HepG2 (cell line): ENCODE results near the gene SPRYD3. TPM values are rescaled to one million over a fixed set of nuclear protein-coding genes. Genes with fewer than 3 reads are reported as not detected.

ENCODE experiments used
- BCL6 ChIP-seq: IDR thresholded peaks from 2 replicates; pipeline ENCODE4 v1.6.1; 2016; ENCODE audit warnings: missing genetic modification reagents, missing compliant biosample characterization
- GATAD2A ChIP-seq: IDR thresholded peaks from 2 replicates; pipeline ENCODE4 v1.6.1; 2016
- KLF12 ChIP-seq: sonication (generic); formaldehyde crosslinking; IDR thresholded peaks from 2 replicates; pipeline ENCODE4 v1.4.0; 2020; ENCODE audit warnings: missing genetic modification reagents, borderline replicate concordance
- PITX1 ChIP-seq: sonication (generic); formaldehyde crosslinking; IDR thresholded peaks from 2 replicates; pipeline ENCODE4 v1.5.1; 2020; ENCODE audit warnings: mild to moderate bottlenecking, missing genetic modification reagents
- RARA ChIP-seq: IDR thresholded peaks from 2 replicates; pipeline ENCODE4 v1.6.1; 2016; ENCODE audit warnings: missing genetic modification reagents, missing compliant biosample characterization
- SRF ChIP-seq: IDR thresholded peaks from 2 replicates; pipeline ENCODE4 v1.6.1; 2011; ENCODE audit warnings: mild to moderate bottlenecking, low read depth, low read length, moderate library complexity
- ZFY ChIP-seq: sonication (generic); formaldehyde crosslinking; IDR thresholded peaks from 2 replicates; pipeline ENCODE4 v1.4.0; 2020; ENCODE audit warnings: missing genetic modification reagents
- ZFYVE20 ChIP-seq: sonication (generic); formaldehyde crosslinking; IDR thresholded peaks from 2 replicates; pipeline ENCODE4 v1.8.0; 2023; ENCODE audit warnings: low read depth, mild to moderate bottlenecking, moderate library complexity, missing genetic modification reagents, borderline replicate concordance
- ZKSCAN1 ChIP-seq: fragments of 150-350 bp; IDR thresholded peaks from 2 replicates; pipeline ENCODE4 v1.6.1; 2014; ENCODE audit warnings: low read length
- ZNF138 ChIP-seq: sonication (generic); formaldehyde crosslinking; IDR thresholded peaks from 2 replicates; pipeline ENCODE4 v1.5.0; 2020; ENCODE audit warnings: mild to moderate bottlenecking, low read depth, missing genetic modification reagents
- ZNF446 ChIP-seq: sonication (generic); formaldehyde crosslinking; IDR thresholded peaks from 2 replicates; pipeline ENCODE4 v1.5.0; 2020; ENCODE audit warnings: mild to moderate bottlenecking, missing genetic modification reagents
- ZNF547 ChIP-seq: sonication (generic); formaldehyde crosslinking; IDR thresholded peaks from 2 replicates; pipeline ENCODE4 v1.5.1; 2020; ENCODE audit warnings: mild to moderate bottlenecking, missing genetic modification reagents
- ZNF619 ChIP-seq: sonication (generic); formaldehyde crosslinking; IDR thresholded peaks from 2 replicates; pipeline ENCODE4 v1.4.0; 2020; ENCODE audit warnings: mild to moderate bottlenecking, missing genetic modification reagents
- ZNF674 ChIP-seq: sonication (generic); formaldehyde crosslinking; IDR thresholded peaks from 2 replicates; pipeline ENCODE4 v1.5.0; 2020; ENCODE audit warnings: low read depth, mild to moderate bottlenecking, missing genetic modification reagents
- ZNF761 ChIP-seq: sonication (generic); formaldehyde crosslinking; conservative IDR thresholded peaks from 2 replicates; pipeline ENCODE4 v1.4.0; 2020; ENCODE audit warnings: mild to moderate bottlenecking, missing genetic modification reagents
- ZNF780A ChIP-seq: sonication (generic); formaldehyde crosslinking; IDR thresholded peaks from 2 replicates; pipeline ENCODE4 v1.8.0; 2022; ENCODE audit warnings: mild to moderate bottlenecking, missing genetic modification reagents, moderate library complexity
- ZNF841 ChIP-seq: sonication (generic); formaldehyde crosslinking; IDR thresholded peaks from 2 replicates; pipeline ENCODE4 v1.8.1; 2023; ENCODE audit warnings: missing genetic modification reagents, borderline replicate concordance
- ZNF878 ChIP-seq: sonication (generic); formaldehyde crosslinking; IDR thresholded peaks from 2 replicates; pipeline ENCODE4 v1.8.1; 2023; ENCODE audit warnings: mild to moderate bottlenecking, missing genetic modification reagents, moderate library complexity
- polyA plus RNA-seq, 8 experiments: library from polyadenylated mRNA; depleted of rRNA in 3 of 8; stranded (reverse) in 7 of 8; unstranded in 1 of 8; fragments of >200 nt; fragmentation: Illumina TruSeq in 4 of 8; extraction: Trizol in 4 of 8; gene quantifications; 2 replicates each; pipeline versions ENCODE4 v1.2.1 to v1.2.3, GENCODE V29; 2011 to 2016; ENCODE audit warnings: low read depth in 4 of 8, missing spikeins in 1 of 8, mixed read lengths in 1 of 8; ENCODE audit not compliant: insufficient read depth in 1 of 8
- total RNA-seq, 5 experiments: library from RNA; depleted of rRNA; stranded (reverse); fragments of >200 nt; fragmentation: Illumina TruSeq; extraction: Trizol; gene quantifications; 2 replicates each; pipeline ENCODE4 v1.2.3, GENCODE V29; 2016; ENCODE audit warnings: low read depth in 1 of 5
- TF ChIP-seq, protein P1 (sequence below): sonication (generic); formaldehyde crosslinking; conservative IDR thresholded peaks from 2 replicates; pipeline ENCODE4 v1.4.0; 2020; ENCODE audit warnings: missing genetic modification reagents
- TF ChIP-seq, protein P2 (sequence below): sonication (generic); formaldehyde crosslinking; IDR thresholded peaks from 2 replicates; pipeline ENCODE4 v1.4.0; 2020; ENCODE audit warnings: mild to moderate bottlenecking, missing genetic modification reagents
- TF ChIP-seq, protein P3 (sequence below): sonication (generic); formaldehyde crosslinking; IDR thresholded peaks from 2 replicates; pipeline ENCODE4 v1.4.0; 2020; ENCODE audit warnings: missing genetic modification reagents
- TF ChIP-seq, protein P4 (sequence below): sonication (generic); formaldehyde crosslinking; IDR thresholded peaks from 2 replicates; pipeline ENCODE4 v1.5.1; 2020; ENCODE audit warnings: mild to moderate bottlenecking, missing genetic modification reagents, moderate library complexity

The SPRYD3 gene
- total and polyA plus RNA-seq, 2 of the 13 experiments (the other 11 are each of a cell fraction or from before 2014, with no cell fraction given) = 9.0 to 9.2 TPM

DNA sequence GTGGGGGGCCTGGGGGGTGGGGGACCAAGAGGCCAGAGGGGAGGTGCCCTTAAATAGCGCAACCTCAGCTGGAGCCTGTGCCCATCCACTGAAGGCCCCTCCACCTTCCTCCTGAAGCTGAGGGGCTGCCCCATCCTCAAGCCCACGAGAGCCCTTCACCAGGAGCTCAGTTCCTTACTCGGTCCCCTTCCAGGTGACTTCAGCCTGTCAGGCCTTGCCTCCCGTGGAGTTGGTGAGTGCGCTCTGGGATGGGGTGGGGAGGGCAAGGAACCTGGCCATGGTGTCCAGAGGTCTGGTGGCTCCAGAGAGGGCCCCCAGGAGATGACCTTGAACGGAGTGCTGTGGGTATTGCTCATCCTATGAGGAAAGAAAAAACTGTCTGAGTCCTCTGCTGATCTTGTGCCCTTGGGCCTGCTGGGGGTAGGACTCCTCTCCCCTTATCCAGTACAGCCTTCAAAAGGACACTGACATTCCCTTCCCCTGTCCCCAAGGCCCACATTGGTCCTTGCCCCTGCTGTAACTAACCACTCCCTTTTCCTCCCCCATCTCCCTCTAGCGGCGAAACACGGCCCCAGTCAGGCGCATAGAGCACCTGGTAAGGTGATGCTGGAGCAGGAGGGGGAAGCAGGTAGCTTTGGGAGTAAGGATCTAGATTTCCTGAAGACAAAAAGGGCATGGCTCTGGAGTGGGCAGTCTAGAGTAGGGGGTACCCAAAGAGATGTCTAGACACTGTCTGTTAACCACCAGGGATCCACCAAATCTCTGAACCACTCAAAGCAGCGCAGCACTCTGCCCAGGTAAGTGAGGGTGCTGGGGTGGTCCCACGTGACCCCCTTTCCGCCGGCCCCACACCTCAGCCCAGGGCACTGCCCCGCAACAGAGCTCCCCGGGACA is 25.7 kb downstream of the SPRYD3 start (continued):
- TF ChIP-seq ZFYVE20 (CRISPR knock-in tag) (no peak), ZNF761 (no peak), ZNF446 (no peak), PITX1 (no peak), ZNF619 (CRISPR knock-in tag) (no peak), SRF (no peak), ZNF547 (CRISPR knock-in tag) (no peak), ZNF841 (CRISPR knock-in tag) (no peak), ZKSCAN1 (no peak), ZNF780A (no peak), ZFY (CRISPR knock-in tag) (no peak; the same call in 1 of the 2 replicates), ZNF138 (no peak), ZNF674 (CRISPR knock-in tag) (no peak), RARA (CRISPR knock-in tag) (peak; percentile 68), BCL6 (CRISPR knock-in tag) (no peak; the same call in 1 of the 2 replicates), KLF12 (CRISPR knock-in tag) (no peak), ZNF878 (CRISPR knock-in tag) (no peak), GATAD2A (CRISPR knock-in tag) (peak; percentile 79; the same call in 1 of the 2 replicates)
- TF ChIP-seq, protein P1, sequence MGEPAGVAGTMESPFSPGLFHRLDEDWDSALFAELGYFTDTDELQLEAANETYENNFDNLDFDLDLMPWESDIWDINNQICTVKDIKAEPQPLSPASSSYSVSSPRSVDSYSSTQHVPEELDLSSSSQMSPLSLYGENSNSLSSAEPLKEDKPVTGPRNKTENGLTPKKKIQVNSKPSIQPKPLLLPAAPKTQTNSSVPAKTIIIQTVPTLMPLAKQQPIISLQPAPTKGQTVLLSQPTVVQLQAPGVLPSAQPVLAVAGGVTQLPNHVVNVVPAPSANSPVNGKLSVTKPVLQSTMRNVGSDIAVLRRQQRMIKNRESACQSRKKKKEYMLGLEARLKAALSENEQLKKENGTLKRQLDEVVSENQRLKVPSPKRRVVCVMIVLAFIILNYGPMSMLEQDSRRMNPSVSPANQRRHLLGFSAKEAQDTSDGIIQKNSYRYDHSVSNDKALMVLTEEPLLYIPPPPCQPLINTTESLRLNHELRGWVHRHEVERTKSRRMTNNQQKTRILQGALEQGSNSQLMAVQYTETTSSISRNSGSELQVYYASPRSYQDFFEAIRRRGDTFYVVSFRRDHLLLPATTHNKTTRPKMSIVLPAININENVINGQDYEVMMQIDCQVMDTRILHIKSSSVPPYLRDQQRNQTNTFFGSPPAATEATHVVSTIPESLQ (CRISPR knock-in tag) = no peak
- TF ChIP-seq, protein P2, sequence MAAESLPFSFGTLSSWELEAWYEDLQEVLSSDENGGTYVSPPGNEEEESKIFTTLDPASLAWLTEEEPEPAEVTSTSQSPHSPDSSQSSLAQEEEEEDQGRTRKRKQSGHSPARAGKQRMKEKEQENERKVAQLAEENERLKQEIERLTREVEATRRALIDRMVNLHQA = no peak
- TF ChIP-seq, protein P3, sequence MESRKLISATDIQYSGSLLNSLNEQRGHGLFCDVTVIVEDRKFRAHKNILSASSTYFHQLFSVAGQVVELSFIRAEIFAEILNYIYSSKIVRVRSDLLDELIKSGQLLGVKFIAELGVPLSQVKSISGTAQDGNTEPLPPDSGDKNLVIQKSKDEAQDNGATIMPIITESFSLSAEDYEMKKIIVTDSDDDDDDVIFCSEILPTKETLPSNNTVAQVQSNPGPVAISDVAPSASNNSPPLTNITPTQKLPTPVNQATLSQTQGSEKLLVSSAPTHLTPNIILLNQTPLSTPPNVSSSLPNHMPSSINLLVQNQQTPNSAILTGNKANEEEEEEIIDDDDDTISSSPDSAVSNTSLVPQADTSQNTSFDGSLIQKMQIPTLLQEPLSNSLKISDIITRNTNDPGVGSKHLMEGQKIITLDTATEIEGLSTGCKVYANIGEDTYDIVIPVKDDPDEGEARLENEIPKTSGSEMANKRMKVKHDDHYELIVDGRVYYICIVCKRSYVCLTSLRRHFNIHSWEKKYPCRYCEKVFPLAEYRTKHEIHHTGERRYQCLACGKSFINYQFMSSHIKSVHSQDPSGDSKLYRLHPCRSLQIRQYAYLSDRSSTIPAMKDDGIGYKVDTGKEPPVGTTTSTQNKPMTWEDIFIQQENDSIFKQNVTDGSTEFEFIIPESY (CRISPR knock-in tag) = no peak
- TF ChIP-seq, protein P4, sequence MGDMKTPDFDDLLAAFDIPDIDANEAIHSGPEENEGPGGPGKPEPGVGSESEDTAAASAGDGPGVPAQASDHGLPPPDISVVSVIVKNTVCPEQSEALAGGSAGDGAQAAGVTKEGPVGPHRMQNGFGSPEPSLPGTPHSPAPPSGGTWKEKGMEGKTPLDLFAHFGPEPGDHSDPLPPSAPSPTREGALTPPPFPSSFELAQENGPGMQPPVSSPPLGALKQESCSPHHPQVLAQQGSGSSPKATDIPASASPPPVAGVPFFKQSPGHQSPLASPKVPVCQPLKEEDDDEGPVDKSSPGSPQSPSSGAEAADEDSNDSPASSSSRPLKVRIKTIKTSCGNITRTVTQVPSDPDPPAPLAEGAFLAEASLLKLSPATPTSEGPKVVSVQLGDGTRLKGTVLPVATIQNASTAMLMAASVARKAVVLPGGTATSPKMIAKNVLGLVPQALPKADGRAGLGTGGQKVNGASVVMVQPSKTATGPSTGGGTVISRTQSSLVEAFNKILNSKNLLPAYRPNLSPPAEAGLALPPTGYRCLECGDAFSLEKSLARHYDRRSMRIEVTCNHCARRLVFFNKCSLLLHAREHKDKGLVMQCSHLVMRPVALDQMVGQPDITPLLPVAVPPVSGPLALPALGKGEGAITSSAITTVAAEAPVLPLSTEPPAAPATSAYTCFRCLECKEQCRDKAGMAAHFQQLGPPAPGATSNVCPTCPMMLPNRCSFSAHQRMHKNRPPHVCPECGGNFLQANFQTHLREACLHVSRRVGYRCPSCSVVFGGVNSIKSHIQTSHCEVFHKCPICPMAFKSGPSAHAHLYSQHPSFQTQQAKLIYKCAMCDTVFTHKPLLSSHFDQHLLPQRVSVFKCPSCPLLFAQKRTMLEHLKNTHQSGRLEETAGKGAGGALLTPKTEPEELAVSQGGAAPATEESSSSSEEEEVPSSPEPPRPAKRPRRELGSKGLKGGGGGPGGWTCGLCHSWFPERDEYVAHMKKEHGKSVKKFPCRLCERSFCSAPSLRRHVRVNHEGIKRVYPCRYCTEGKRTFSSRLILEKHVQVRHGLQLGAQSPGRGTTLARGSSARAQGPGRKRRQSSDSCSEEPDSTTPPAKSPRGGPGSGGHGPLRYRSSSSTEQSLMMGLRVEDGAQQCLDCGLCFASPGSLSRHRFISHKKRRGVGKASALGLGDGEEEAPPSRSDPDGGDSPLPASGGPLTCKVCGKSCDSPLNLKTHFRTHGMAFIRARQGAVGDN (CRISPR knock-in tag) = no peak; the same call in 1 of the 2 replicates
